ENCODE results near the gene LYPD5.

GRCh38 chr19:43786665-43787064, 15.6 kb downstream of the LYPD5 start:
- no peak for TF ChIP-seq EP300 (IDR thresholded peaks at IDR 0.05; ENCODE audit: low read depth)
- TF ChIP-seq, protein P1, sequence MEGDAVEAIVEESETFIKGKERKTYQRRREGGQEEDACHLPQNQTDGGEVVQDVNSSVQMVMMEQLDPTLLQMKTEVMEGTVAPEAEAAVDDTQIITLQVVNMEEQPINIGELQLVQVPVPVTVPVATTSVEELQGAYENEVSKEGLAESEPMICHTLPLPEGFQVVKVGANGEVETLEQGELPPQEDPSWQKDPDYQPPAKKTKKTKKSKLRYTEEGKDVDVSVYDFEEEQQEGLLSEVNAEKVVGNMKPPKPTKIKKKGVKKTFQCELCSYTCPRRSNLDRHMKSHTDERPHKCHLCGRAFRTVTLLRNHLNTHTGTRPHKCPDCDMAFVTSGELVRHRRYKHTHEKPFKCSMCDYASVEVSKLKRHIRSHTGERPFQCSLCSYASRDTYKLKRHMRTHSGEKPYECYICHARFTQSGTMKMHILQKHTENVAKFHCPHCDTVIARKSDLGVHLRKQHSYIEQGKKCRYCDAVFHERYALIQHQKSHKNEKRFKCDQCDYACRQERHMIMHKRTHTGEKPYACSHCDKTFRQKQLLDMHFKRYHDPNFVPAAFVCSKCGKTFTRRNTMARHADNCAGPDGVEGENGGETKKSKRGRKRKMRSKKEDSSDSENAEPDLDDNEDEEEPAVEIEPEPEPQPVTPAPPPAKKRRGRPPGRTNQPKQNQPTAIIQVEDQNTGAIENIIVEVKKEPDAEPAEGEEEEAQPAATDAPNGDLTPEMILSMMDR (IDR thresholded peaks at IDR 0.05), result no peak
- TF ChIP-seq POLR2A (IDR thresholded peaks at IDR 0.05), result no peak

All from transverse colon (tissue), 3 donors.